Osteoblast (primary cell): ENCODE measurements around the gene DOK3. TPM values are rescaled to one million over a fixed set of nuclear protein-coding genes. Genes with fewer than 3 reads are reported as not detected.

Experiments used
- DNase-seq: peaks from one replicate; pipeline ENCODE4 v3.0.0; 2011; ENCODE audit warnings: low spot score, mixed read lengths; ENCODE audit not compliant: insufficient read length; ENCODE audit errors: missing footprints
- H2AFZ ChIP-seq: 2 replicates; pipeline ENCODE4 v1.6.0; 2011; ENCODE audit warnings: mild to moderate bottlenecking, low read length
- H3K27ac ChIP-seq: 2 replicates; pipeline ENCODE4 v1.5.1; 2011; ENCODE audit warnings: mild to moderate bottlenecking, low read depth, low read length, moderate library complexity
- H3K27me3 ChIP-seq: 2 replicates; pipeline ENCODE4 v1.6.0; 2012; ENCODE audit warnings: mild to moderate bottlenecking, control low read depth, inconsistent platforms, low read length, moderate library complexity; ENCODE audit not compliant: insufficient read depth
- H3K36me3 ChIP-seq: 2 replicates; pipeline ENCODE4 v1.5.1; 2011; ENCODE audit warnings: mild to moderate bottlenecking, low read length, control low read depth, moderate library complexity; ENCODE audit not compliant: insufficient read depth
- H3K4me1 ChIP-seq: 2 replicates; pipeline ENCODE4 v1.5.1; 2011; ENCODE audit warnings: mild to moderate bottlenecking, low read length, control low read depth, moderate library complexity; ENCODE audit not compliant: insufficient read depth
- H3K4me2 ChIP-seq: 2 replicates; pipeline ENCODE4 v1.6.0; 2011; ENCODE audit warnings: mild to moderate bottlenecking, low read length; ENCODE audit not compliant: insufficient read depth
- H3K4me3 ChIP-seq: fragments of 200-600 bp; sonication (generic); 3 replicates; pipeline ENCODE4 v1.5.1; 2012; ENCODE audit warnings: mild to moderate bottlenecking, low read length, inconsistent platforms; ENCODE audit not compliant: insufficient read depth
- H3K79me2 ChIP-seq: 2 replicates; pipeline ENCODE4 v1.6.0; 2012; ENCODE audit warnings: mild to moderate bottlenecking, low read length, control low read depth, inconsistent platforms; ENCODE audit not compliant: insufficient read depth
- H3K9me3 ChIP-seq: 2 replicates; pipeline ENCODE4 v1.5.1; 2011; ENCODE audit warnings: low read depth, low read length, control low read depth
- H4K20me1 ChIP-seq: 2 replicates; pipeline ENCODE4 v1.6.0; 2012; ENCODE audit warnings: mild to moderate bottlenecking, low read length, control low read depth; ENCODE audit not compliant: insufficient read depth
- CTCF ChIP-seq: IDR thresholded peaks from 2 replicates; pipeline ENCODE4 v1.5.1; 2011; ENCODE audit warnings: mild to moderate bottlenecking, low read depth, low read length, moderate library complexity; ENCODE audit errors: extremely low read depth
- total RNA-seq: library from RNA; depleted of rRNA; stranded (reverse); fragments of >200 nt; gene quantifications from 2 replicates; pipeline ENCODE4 v1.2.3, GENCODE V29; 2012

Gene DOK3
- total RNA-seq, 1 donor, result 1.1 TPM

DNA sequence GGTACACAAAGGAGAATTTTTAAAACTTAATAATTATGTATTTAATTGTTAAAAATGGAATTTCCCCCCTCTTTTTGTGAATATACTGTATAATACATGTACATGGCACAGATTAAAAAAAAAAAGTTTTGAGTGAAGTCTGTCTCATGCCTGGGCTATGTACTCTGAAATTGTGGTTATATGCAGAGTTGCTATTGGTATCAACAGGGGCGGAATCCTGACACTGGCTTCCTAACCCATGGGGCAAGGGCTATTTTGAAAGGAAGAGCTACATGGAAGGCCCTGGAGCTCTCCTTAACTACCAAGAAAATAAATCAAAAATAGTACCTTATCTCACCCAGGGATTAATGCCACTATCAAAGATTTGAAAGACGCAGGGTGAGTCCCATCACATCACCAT is 45.6 kb upstream of the DOK3 start:
- peaks cover 44% of the 10 kb centered on the region for H3K79me2 ChIP-seq
- peak overlapping the region; percentile 84 for H3K4me3 ChIP-seq
- peaks cover 5% of the 10 kb centered on the region for H3K36me3 ChIP-seq
- peak overlapping the region; percentile 87 for H3K4me2 ChIP-seq
- DNase-seq, result peak; percentile 54
- H3K4me1 ChIP-seq, result peaks cover 20% of the 10 kb centered on the region
- peaks cover 7% of the 10 kb centered on the region for H3K27me3 ChIP-seq
- peak overlapping the region; percentile 89 for H2AFZ ChIP-seq
- H3K9me3 ChIP-seq, result no peaks in the 10 kb centered on the region
- no peak for TF ChIP-seq CTCF
- peaks cover 31% of the 10 kb centered on the region for H4K20me1 ChIP-seq
- H3K27ac ChIP-seq, result no peak overlapping the region

- peaks cover 50% of the 10 kb centered on the region for H3K79me2 ChIP-seq
- H3K27ac ChIP-seq, result peak within 1 kb of the TSS; percentile 53
- TF ChIP-seq CTCF, result peak; percentile 24
- peak within 1 kb of the TSS; percentile 89 for H2AFZ ChIP-seq
- H3K4me3 ChIP-seq, result peak within 1 kb of the TSS; percentile 84
- H3K9me3 ChIP-seq, result no peaks in the 10 kb centered on the region
- H3K27me3 ChIP-seq, result peaks cover 7% of the 10 kb centered on the region
- peak within 1 kb of the TSS; percentile 87 for H3K4me2 ChIP-seq
- peaks cover 6% of the 10 kb centered on the region for H3K36me3 ChIP-seq
- H4K20me1 ChIP-seq, result peaks cover 34% of the 10 kb centered on the region
- H3K4me1 ChIP-seq, result peaks cover 20% of the 10 kb centered on the region
- DNase-seq, result peak; percentile 100
These were observed 45.0 kb upstream of the DOK3 start, which contains the start of gene FAM193B for GRCh38 chr5:177554474-177555111. TSS of gene FAM193B (minus strand) at chr5:177554563. CDS start at chr5:177554458, 105 bp downstream.

GRCh38 chr5:177553671-177554429 is 44.2 kb upstream of the DOK3 start:
- Histone ChIP-seq H3K27ac (peak overlapping the region; percentile 53), H4K20me1 (peaks cover 37% of the 10 kb centered on the region), H3K79me2 (peaks cover 56% of the 10 kb centered on the region), H3K4me1 (peaks cover 20% of the 10 kb centered on the region), H3K4me2 (peak overlapping the region; percentile 80), H3K4me3 (peak overlapping the region; percentile 84), H3K36me3 (peaks cover 6% of the 10 kb centered on the region), H3K9me3 (no peaks in the 10 kb centered on the region), H2AFZ (no peak overlapping the region), H3K27me3 (peaks cover 2% of the 10 kb centered on the region)
- DNase-seq, result peak; percentile 95
- no peak for TF ChIP-seq CTCF
